HEK293 (cell line): Measurements from ENCODE around the gene CDH23.

Experiments
- HOXA7 ChIP-seq: sonication (generic); formaldehyde crosslinking; IDR thresholded peaks from 2 replicates; pipeline ENCODE4 v1.8.1; 2022; ENCODE audit warnings: missing genetic modification reagents, borderline replicate concordance
- IKZF3 ChIP-seq: fragments of 450-650 bp; IDR thresholded peaks from 2 replicates; pipeline ENCODE4 v1.5.0; 2018; ENCODE audit warnings: missing biosample characterization, mild to moderate bottlenecking, missing genetic modification characterization, moderate library complexity
- SCRT1 ChIP-seq: fragments of 450-650 bp; formaldehyde crosslinking; IDR thresholded peaks from 2 replicates; pipeline ENCODE4 v1.5.1; 2016; ENCODE audit warnings: missing biosample characterization, missing genetic modification characterization, borderline replicate concordance
- YY2 ChIP-seq: fragments of 450-650 bp; formaldehyde crosslinking; IDR thresholded peaks from 2 replicates; pipeline ENCODE4 v1.5.1; 2016; ENCODE audit warnings: missing biosample characterization, missing genetic modification characterization
- ZBTB21 ChIP-seq: fragments of 450-650 bp; formaldehyde crosslinking; IDR thresholded peaks from 2 replicates; pipeline ENCODE4 v1.5.1; 2017; ENCODE audit warnings: missing biosample characterization, missing genetic modification characterization
- ZIC2 ChIP-seq: fragments of 450-650 bp; formaldehyde crosslinking; IDR thresholded peaks from 2 replicates; pipeline ENCODE4 v1.5.1; 2016; ENCODE audit warnings: missing biosample characterization, missing genetic modification characterization
- ZNF24 ChIP-seq: fragments of 450-650 bp; formaldehyde crosslinking; IDR thresholded peaks from 2 replicates; pipeline ENCODE4 v1.5.1; 2016; ENCODE audit warnings: missing biosample characterization, missing genetic modification characterization
- ZNF335 ChIP-seq: fragments of 450-650 bp; formaldehyde crosslinking; conservative IDR thresholded peaks from 2 replicates; pipeline ENCODE4 v1.5.1; 2016; ENCODE audit warnings: missing biosample characterization, missing genetic modification characterization
- ZNF341 ChIP-seq: fragments of 450-650 bp; formaldehyde crosslinking; IDR thresholded peaks from 2 replicates; pipeline ENCODE4; 2016; ENCODE audit warnings: low read depth, missing biosample characterization, missing genetic modification characterization
- ZNF366 ChIP-seq: fragments of 450-650 bp; formaldehyde crosslinking; conservative IDR thresholded peaks from 2 replicates; pipeline ENCODE4 v1.5.1; 2016; ENCODE audit warnings: missing biosample characterization, missing genetic modification characterization
- ZNF394 ChIP-seq: fragments of 450-650 bp; formaldehyde crosslinking; IDR thresholded peaks from 2 replicates; pipeline ENCODE4 v1.5.1; 2016; ENCODE audit warnings: missing biosample characterization, missing genetic modification characterization, mild to moderate bottlenecking, moderate library complexity, borderline replicate concordance
- ZNF473 ChIP-seq: fragments of 450-650 bp; formaldehyde crosslinking; IDR thresholded peaks from 2 replicates; pipeline ENCODE4 v1.5.1; 2017; ENCODE audit warnings: missing biosample characterization, missing genetic modification characterization
- ZNF555 ChIP-seq: fragments of 450-650 bp; formaldehyde crosslinking; conservative IDR thresholded peaks from 2 replicates; pipeline ENCODE4 v1.5.1; 2017; ENCODE audit warnings: missing biosample characterization, mild to moderate bottlenecking, missing genetic modification characterization, inconsistent platforms
- ZNF561 ChIP-seq: fragments of 450-650 bp; IDR thresholded peaks from 2 replicates; pipeline ENCODE4 v1.5.1; 2018; ENCODE audit warnings: missing biosample characterization, missing genetic modification characterization, borderline replicate concordance
- ZNF600 ChIP-seq: fragments of 450-650 bp; formaldehyde crosslinking; IDR thresholded peaks from 2 replicates; pipeline ENCODE4 v1.5.1; 2016; ENCODE audit warnings: missing biosample characterization, missing genetic modification characterization
- ZNF624 ChIP-seq: fragments of 450-650 bp; formaldehyde crosslinking; IDR thresholded peaks from 2 replicates; pipeline ENCODE4 v1.5.1; 2017; ENCODE audit warnings: missing biosample characterization, missing genetic modification characterization
- ZNF677 ChIP-seq: fragments of 450-650 bp; IDR thresholded peaks from 2 replicates; pipeline ENCODE4 v1.5.0; 2018; ENCODE audit warnings: missing biosample characterization, mild to moderate bottlenecking, missing genetic modification characterization, moderate library complexity
- ZNF776 ChIP-seq: fragments of 450-650 bp; formaldehyde crosslinking; IDR thresholded peaks from 2 replicates; pipeline ENCODE4 v1.5.0; 2017; ENCODE audit warnings: missing biosample characterization, missing genetic modification characterization, borderline replicate concordance
- ZNF791 ChIP-seq: fragments of 450-650 bp; formaldehyde crosslinking; IDR thresholded peaks from 2 replicates; pipeline ENCODE4 v1.5.1; 2016; ENCODE audit warnings: missing biosample characterization, missing genetic modification characterization
- ZNF830 ChIP-seq: fragments of 450-650 bp; IDR thresholded peaks from 2 replicates; pipeline ENCODE4 v1.5.0; 2018; ENCODE audit warnings: missing biosample characterization, missing genetic modification characterization, low read depth, mild to moderate bottlenecking, moderate library complexity
- ZNF843 ChIP-seq: fragments of 450-650 bp; formaldehyde crosslinking; IDR thresholded peaks from 2 replicates; pipeline ENCODE4 v1.5.1; 2016; ENCODE audit warnings: missing biosample characterization, missing genetic modification characterization
- ZSCAN16 ChIP-seq: fragments of 450-650 bp; formaldehyde crosslinking; IDR thresholded peaks from 2 replicates; pipeline ENCODE4 v1.5.1; 2016; ENCODE audit warnings: missing biosample characterization, missing genetic modification characterization
- TF ChIP-seq, protein P1 (sequence below): fragments of 450-650 bp; formaldehyde crosslinking; IDR thresholded peaks from 2 replicates; pipeline ENCODE4 v1.5.1; 2017; ENCODE audit warnings: missing biosample characterization, mild to moderate bottlenecking, missing genetic modification characterization, moderate library complexity
- TF ChIP-seq, protein P2 (sequence below): fragments of 450-650 bp; formaldehyde crosslinking; IDR thresholded peaks from 2 replicates; pipeline ENCODE4 v1.5.1; 2016; ENCODE audit warnings: missing biosample characterization, missing genetic modification characterization
- TF ChIP-seq, protein P3 (sequence below): fragments of 450-650 bp; formaldehyde crosslinking; optimal IDR thresholded peaks from 2 replicates; pipeline ENCODE3; 2016; ENCODE audit warnings: missing biosample characterization, mild to moderate bottlenecking, missing genetic modification characterization
- TF ChIP-seq, protein P4 (sequence below): fragments of 450-650 bp; formaldehyde crosslinking; IDR thresholded peaks from 2 replicates; pipeline ENCODE4 v1.5.1; 2016; ENCODE audit warnings: missing biosample characterization, missing genetic modification characterization
- TF ChIP-seq, protein P5 (sequence below): fragments of 450-650 bp; formaldehyde crosslinking; IDR thresholded peaks from 2 replicates; pipeline ENCODE4 v1.5.1; 2016; ENCODE audit warnings: missing biosample characterization, missing genetic modification characterization
- TF ChIP-seq, protein P6 (sequence below): fragments of 450-650 bp; formaldehyde crosslinking; IDR thresholded peaks from 2 replicates; pipeline ENCODE4 v1.5.1; 2016; ENCODE audit warnings: missing biosample characterization, missing genetic modification characterization

CDH23 gene

DNA sequence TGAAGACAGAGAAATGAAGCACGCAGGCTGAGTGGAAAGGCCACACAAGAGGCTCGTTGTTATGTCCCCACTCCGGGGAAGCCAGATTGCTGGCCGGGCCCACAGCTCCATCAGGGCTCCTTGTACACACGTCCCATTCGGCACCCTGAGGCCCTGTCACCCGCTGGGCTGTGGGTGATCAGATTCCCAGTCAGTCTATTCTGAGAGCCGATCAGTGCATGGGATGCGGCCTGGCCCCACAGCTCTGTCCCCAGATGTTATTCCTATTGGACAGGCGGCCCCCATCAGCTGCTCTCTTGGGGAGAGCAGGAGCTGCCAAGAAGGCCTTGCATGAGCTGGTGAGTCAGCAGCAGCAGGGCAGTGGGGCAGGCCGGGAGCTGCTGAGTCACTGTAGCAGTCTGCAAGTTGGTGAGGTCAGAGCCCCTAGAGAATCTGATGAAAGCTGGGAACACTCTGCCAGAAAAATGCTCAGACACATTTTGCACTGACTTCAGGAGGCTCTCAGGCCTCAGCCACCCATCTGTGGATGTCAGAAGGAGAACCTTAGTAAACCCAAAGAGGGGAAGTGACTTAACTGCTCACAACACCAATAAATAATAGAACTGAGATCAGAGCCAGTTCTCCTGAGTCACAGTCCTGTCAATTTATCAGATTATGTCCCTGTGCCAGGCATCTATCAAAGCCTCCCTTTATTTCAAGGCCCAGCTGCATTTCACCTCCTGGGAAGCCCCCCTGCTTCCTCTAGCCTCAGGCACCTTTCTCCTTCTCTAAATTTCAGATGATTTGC, 463.7 kb downstream of the CDH23 start (continued):
- TF ChIP-seq ZNF677 (no peak), HOXA7 (no peak), ZNF366 (tag by site-specific recombination) (peak; percentile 75; the same call in 1 of the 2 replicates), YY2 (no peak), ZNF24 (peak; percentile 95), ZSCAN16 (tag by site-specific recombination) (no peak), ZNF341 (tag by site-specific recombination) (no peak), ZNF791 (tag by site-specific recombination) (no peak), IKZF3 (tag by site-specific recombination) (peak; percentile 59; the same call in 1 of the 2 replicates), ZNF600 (tag by site-specific recombination) (peak; percentile 98), ZNF555 (tag by site-specific recombination) (no peak), ZNF473 (tag by site-specific recombination) (no peak), ZBTB21 (tag by site-specific recombination) (peak; percentile 90), ZNF561 (tag by site-specific recombination) (peak; percentile 82; the same call in 1 of the 2 replicates), ZNF830 (tag by site-specific recombination) (no peak), ZNF843 (no peak; the same call in 1 of the 2 replicates), ZNF335 (tag by site-specific recombination) (peak; percentile 97), ZNF776 (no peak), SCRT1 (tag by site-specific recombination) (no peak), ZNF624 (tag by site-specific recombination) (no peak), ZIC2 (tag by site-specific recombination) (peak; percentile 90), ZNF394 (tag by site-specific recombination) (peak; percentile 93)
- TF ChIP-seq, protein P1, sequence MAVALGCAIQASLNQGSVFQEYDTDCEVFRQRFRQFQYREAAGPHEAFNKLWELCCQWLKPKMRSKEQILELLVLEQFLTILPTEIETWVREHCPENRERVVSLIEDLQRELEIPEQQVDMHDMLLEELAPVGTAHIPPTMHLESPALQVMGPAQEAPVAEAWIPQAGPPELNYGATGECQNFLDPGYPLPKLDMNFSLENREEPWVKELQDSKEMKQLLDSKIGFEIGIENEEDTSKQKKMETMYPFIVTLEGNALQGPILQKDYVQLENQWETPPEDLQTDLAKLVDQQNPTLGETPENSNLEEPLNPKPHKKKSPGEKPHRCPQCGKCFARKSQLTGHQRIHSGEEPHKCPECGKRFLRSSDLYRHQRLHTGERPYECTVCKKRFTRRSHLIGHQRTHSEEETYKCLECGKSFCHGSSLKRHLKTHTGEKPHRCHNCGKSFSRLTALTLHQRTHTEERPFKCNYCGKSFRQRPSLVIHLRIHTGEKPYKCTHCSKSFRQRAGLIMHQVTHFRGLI (tag by site-specific recombination) = peak; percentile 58; the same call in 1 of the 2 replicates
- TF ChIP-seq, protein P2, sequence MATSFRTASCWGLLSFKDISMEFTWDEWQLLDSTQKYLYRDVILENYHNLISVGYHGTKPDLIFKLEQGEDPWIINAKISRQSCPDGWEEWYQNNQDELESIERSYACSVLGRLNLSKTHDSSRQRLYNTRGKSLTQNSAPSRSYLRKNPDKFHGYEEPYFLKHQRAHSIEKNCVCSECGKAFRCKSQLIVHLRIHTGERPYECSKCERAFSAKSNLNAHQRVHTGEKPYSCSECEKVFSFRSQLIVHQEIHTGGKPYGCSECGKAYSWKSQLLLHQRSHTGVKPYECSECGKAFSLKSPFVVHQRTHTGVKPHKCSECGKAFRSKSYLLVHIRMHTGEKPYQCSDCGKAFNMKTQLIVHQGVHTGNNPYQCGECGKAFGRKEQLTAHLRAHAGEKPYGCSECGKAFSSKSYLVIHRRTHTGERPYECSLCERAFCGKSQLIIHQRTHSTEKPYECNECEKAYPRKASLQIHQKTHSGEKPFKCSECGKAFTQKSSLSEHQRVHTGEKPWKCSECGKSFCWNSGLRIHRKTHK = no peak
- TF ChIP-seq, protein P3, sequence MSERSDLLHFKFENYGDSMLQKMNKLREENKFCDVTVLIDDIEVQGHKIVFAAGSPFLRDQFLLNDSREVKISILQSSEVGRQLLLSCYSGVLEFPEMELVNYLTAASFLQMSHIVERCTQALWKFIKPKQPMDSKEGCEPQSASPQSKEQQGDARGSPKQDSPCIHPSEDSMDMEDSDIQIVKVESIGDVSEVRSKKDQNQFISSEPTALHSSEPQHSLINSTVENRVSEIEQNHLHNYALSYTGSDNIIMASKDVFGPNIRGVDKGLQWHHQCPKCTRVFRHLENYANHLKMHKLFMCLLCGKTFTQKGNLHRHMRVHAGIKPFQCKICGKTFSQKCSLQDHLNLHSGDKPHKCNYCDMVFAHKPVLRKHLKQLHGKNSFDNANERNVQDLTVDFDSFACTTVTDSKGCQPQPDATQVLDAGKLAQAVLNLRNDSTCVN (tag by site-specific recombination) = no peak
- TF ChIP-seq, protein P4, sequence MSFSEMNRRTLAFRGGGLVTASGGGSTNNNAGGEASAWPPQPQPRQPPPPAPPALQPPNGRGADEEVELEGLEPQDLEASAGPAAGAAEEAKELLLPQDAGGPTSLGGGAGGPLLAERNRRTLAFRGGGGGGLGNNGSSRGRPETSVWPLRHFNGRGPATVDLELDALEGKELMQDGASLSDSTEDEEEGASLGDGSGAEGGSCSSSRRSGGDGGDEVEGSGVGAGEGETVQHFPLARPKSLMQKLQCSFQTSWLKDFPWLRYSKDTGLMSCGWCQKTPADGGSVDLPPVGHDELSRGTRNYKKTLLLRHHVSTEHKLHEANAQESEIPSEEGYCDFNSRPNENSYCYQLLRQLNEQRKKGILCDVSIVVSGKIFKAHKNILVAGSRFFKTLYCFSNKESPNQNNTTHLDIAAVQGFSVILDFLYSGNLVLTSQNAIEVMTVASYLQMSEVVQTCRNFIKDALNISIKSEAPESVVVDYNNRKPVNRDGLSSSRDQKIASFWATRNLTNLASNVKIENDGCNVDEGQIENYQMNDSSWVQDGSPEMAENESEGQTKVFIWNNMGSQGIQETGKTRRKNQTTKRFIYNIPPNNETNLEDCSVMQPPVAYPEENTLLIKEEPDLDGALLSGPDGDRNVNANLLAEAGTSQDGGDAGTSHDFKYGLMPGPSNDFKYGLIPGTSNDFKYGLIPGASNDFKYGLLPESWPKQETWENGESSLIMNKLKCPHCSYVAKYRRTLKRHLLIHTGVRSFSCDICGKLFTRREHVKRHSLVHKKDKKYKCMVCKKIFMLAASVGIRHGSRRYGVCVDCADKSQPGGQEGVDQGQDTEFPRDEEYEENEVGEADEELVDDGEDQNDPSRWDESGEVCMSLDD = 0 out of 2 replicates have a peak, but pooled peaks have one; percentile 37
- TF ChIP-seq, protein P5, sequence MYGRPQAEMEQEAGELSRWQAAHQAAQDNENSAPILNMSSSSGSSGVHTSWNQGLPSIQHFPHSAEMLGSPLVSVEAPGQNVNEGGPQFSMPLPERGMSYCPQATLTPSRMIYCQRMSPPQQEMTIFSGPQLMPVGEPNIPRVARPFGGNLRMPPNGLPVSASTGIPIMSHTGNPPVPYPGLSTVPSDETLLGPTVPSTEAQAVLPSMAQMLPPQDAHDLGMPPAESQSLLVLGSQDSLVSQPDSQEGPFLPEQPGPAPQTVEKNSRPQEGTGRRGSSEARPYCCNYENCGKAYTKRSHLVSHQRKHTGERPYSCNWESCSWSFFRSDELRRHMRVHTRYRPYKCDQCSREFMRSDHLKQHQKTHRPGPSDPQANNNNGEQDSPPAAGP = peak; percentile 76
- TF ChIP-seq, protein P6, sequence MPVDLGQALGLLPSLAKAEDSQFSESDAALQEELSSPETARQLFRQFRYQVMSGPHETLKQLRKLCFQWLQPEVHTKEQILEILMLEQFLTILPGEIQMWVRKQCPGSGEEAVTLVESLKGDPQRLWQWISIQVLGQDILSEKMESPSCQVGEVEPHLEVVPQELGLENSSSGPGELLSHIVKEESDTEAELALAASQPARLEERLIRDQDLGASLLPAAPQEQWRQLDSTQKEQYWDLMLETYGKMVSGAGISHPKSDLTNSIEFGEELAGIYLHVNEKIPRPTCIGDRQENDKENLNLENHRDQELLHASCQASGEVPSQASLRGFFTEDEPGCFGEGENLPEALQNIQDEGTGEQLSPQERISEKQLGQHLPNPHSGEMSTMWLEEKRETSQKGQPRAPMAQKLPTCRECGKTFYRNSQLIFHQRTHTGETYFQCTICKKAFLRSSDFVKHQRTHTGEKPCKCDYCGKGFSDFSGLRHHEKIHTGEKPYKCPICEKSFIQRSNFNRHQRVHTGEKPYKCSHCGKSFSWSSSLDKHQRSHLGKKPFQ = no peak
